Ishikawa (cell line): ENCODE data around the gene HJURP.

Experiments used
- CEBPB ChIP-seq: IDR thresholded peaks from 2 replicates; pipeline ENCODE4 v1.6.1; 2012
- CREB1 ChIP-seq: IDR thresholded peaks from 2 replicates; pipeline ENCODE4 v1.6.1; 2012; ENCODE audit warnings: low read depth
- EGR1 ChIP-seq: IDR thresholded peaks from 2 replicates; pipeline ENCODE4 v1.6.1; 2012
- EP300 ChIP-seq: IDR thresholded peaks from 2 replicates; pipeline ENCODE4 v1.6.1; 2012; ENCODE audit warnings: borderline replicate concordance
- NFIC ChIP-seq: IDR thresholded peaks from 2 replicates; pipeline ENCODE4 v1.6.1; 2012
- RAD21 ChIP-seq: IDR thresholded peaks from 2 replicates; pipeline ENCODE4 v1.6.1; 2012; ENCODE audit warnings: low read depth
- REST ChIP-seq: IDR thresholded peaks from 2 replicates; pipeline ENCODE4 v1.6.1; 2012; ENCODE audit warnings: low read depth, mild to moderate bottlenecking
- TAF1 ChIP-seq: IDR thresholded peaks from 2 replicates; pipeline ENCODE4 v1.6.1; 2012; ENCODE audit warnings: low read depth, mild to moderate bottlenecking
- TCF12 ChIP-seq: IDR thresholded peaks from 2 replicates; pipeline ENCODE4 v1.6.1; 2012; ENCODE audit warnings: low read depth
- YY1 ChIP-seq: IDR thresholded peaks from 2 replicates; pipeline ENCODE4 v1.6.1; 2012; ENCODE audit warnings: low read depth
- ZBTB7A ChIP-seq: IDR thresholded peaks from 2 replicates; pipeline ENCODE4 v1.6.1; 2012; ENCODE audit warnings: low read depth
- TF ChIP-seq, protein P1 (sequence below): IDR thresholded peaks from 2 replicates; pipeline ENCODE4 v1.6.1; 2012
- TF ChIP-seq, protein P2 (sequence below): IDR thresholded peaks from 2 replicates; pipeline ENCODE4 v1.6.1; 2012

- TF ChIP-seq EGR1 = no peak
- no peak for TF ChIP-seq EP300
- TF ChIP-seq CREB1 = no peak
- TF ChIP-seq ZBTB7A = no peak
- no peak for TF ChIP-seq TAF1
- no peak for TF ChIP-seq REST
- no peak for TF ChIP-seq RAD21
- no peak for TF ChIP-seq CEBPB
- TF ChIP-seq, protein P1, sequence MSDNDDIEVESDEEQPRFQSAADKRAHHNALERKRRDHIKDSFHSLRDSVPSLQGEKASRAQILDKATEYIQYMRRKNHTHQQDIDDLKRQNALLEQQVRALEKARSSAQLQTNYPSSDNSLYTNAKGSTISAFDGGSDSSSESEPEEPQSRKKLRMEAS = no peak
- TF ChIP-seq, protein P2, sequence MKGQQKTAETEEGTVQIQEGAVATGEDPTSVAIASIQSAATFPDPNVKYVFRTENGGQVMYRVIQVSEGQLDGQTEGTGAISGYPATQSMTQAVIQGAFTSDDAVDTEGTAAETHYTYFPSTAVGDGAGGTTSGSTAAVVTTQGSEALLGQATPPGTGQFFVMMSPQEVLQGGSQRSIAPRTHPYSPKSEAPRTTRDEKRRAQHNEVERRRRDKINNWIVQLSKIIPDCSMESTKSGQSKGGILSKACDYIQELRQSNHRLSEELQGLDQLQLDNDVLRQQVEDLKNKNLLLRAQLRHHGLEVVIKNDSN = no peak
- TF ChIP-seq TCF12 = no peak
- TF ChIP-seq YY1 = no peak
- TF ChIP-seq NFIC = no peak
Observed at GRCh38 chr2:233841183-233841582, 13.2 kb downstream of the HJURP start.
